T-cell (primary cell): ENCODE measurements around the gene PGRMC2. TPM values are rescaled to one million over a fixed set of nuclear protein-coding genes. Genes with fewer than 3 reads are reported as not detected.

Source experiments
- ATAC-seq, 4 experiments: fragments of 200-7000 bp in 3 of 4; fragments of 150-1000 bp in 1 of 4; cut with Tn5 transposase; replicated peaks in 1 of 4; 1 replicate in 3 of 4; 2 replicates in 1 of 4; pipeline ENCODE4 v1.10.0; 2021; ENCODE audit warnings: moderate library complexity in 3 of 4, mild to moderate bottlenecking in 2 of 4, moderate number of reproducible peaks in 1 of 4
- CTCF ChIA-PET, 2 donors: fragments of 300-600 bp; sonication (Branson Sonifier 250); formaldehyde crosslinking; loops; one replicate each; lab custom pipeline; 2022; ENCODE audit warnings: antibody characterized with exemption in 2 of 2; lab: Charles Lee
- POLR2A ChIA-PET, 2 donors: fragments of 300-600 bp; sonication (Branson Sonifier 250); formaldehyde crosslinking; loops; one replicate each; lab custom pipeline; 2022; ENCODE audit warnings: antibody characterized with exemption in 2 of 2; lab: Charles Lee
- DNase-seq, 35 experiments: peaks; one replicate each; pipeline versions ENCODE4 v3.0.0 to v3.0.0-alpha.2; 2013 to 2023
- H3K27ac ChIP-seq: one replicate; pipeline ENCODE4 v1.5.1; 2013; ENCODE audit warnings: low read length
- H3K27me3 ChIP-seq, 2 experiments: replicated peaks in 1 of 2; 1 replicate in 1 of 2; 2 replicates in 1 of 2; pipeline versions ENCODE4 v1.6.1 to v1.7.0; 2013; ENCODE audit warnings: low read length in 1 of 2, mixed read lengths in 1 of 2; ENCODE audit not compliant: control insufficient read depth in 2 of 2, insufficient read depth in 2 of 2; ENCODE audit errors: extremely low read depth in 1 of 2
- H3K36me3 ChIP-seq, 2 donors: 1 replicate in 1 of 2; 2 replicates in 1 of 2; pipeline versions ENCODE4 v1.6.1 to v1.7.0; 2013; ENCODE audit warnings: low read length in 1 of 2; ENCODE audit not compliant: control insufficient read depth in 2 of 2, insufficient read depth in 1 of 2; ENCODE audit errors: extremely low read depth in 1 of 2
- H3K4me1 ChIP-seq, 2 experiments: 1 replicate in 1 of 2; 2 replicates in 1 of 2; pipeline versions ENCODE4 v1.6.1 to v1.7.0; 2013; ENCODE audit warnings: low read length in 2 of 2, mixed read lengths in 1 of 2; ENCODE audit not compliant: insufficient read depth in 2 of 2, control insufficient read depth in 1 of 2; ENCODE audit errors: extremely low read depth in 1 of 2
- H3K4me3 ChIP-seq, 2 donors: 1 replicate in 1 of 2; 2 replicates in 1 of 2; pipeline versions ENCODE4 v1.5.1 to v1.7.0; 2013; ENCODE audit warnings: mild to moderate bottlenecking in 2 of 2, low read length in 1 of 2, moderate library complexity in 1 of 2; ENCODE audit not compliant: control insufficient read depth in 1 of 2; ENCODE audit errors: extremely low read depth in 1 of 2
- H3K9me3 ChIP-seq: 2 replicates; pipeline ENCODE4 v1.7.0; 2013
- H3K27ac Mint-ChIP-seq, 2 donors: one replicate each; pipeline ENCODE4 v1.8.0; 2020 to 2021; ENCODE audit warnings: mild to moderate bottlenecking in 2 of 2, mixed read lengths in 2 of 2
- H3K27me3 Mint-ChIP-seq, 2 donors: one replicate each; pipeline ENCODE4 v1.8.0; 2021 to 2022; ENCODE audit warnings: mixed read lengths in 2 of 2
- H3K36me3 Mint-ChIP-seq: one replicate; pipeline ENCODE4 v1.8.0; 2021; ENCODE audit warnings: mixed read lengths
- H3K4me1 Mint-ChIP-seq, 3 donors: one replicate each; pipeline ENCODE4 v1.8.0; 2020 to 2022; ENCODE audit warnings: mixed read lengths in 3 of 3, mild to moderate bottlenecking in 1 of 3
- H3K4me3 Mint-ChIP-seq, 3 donors: one replicate each; pipeline ENCODE4 v1.8.0; 2020 to 2022; ENCODE audit warnings: mild to moderate bottlenecking in 3 of 3, mixed read lengths in 3 of 3, moderate library complexity in 3 of 3
- H3K9me3 Mint-ChIP-seq, 3 donors: one replicate each; pipeline ENCODE4 v1.8.0; 2020 to 2022; ENCODE audit warnings: mixed read lengths in 3 of 3
- WGBS: methylation state at CpG from one replicate; pipeline ENCODE4 v1.1.5; 2013; ENCODE audit warnings: missing lambda C conversion rate; ENCODE audit not compliant: insufficient coverage; 5-methylcytosine and 5-hydroxymethylcytosine counted together
- total RNA-seq, 35 experiments: library from RNA in 6 of 35; stranded (reverse) in 6 of 35; fragments of 120-200 nt in 1 of 35; gene quantifications; one replicate each; pipeline versions ENCODE4 v1.2.1 to v1.2.4 and lab custom pipeline; 2013 to 2026

PGRMC2 gene
- total RNA-seq (10 to 100 TPM; 29.5 to 64.2 (median 35.4) TPM), total RNA-seq (lab: John Stamatoyannopoulos, UW) (15.6 to 88.9 (median 25.5) reads per million in 29 experiments)
- 27.0 TPM for total RNA-seq (2013)

- under 1% methylated on average over 48 of the region's 67 CpGs for WGBS
- Mint-ChIP-seq H3K9me3 (no peaks in the 10 kb centered on the region), H3K4me3 (peak within 1 kb of the TSS; percentile 81 to 86 (median 86)), H3K4me1 (peaks cover 43 to 52% (median 45%) of the 10 kb centered on the region in 3 donors), H3K36me3 (peaks cover 10% of the 10 kb centered on the region), H3K27ac (peak within 1 kb of the TSS; percentile 86 to 94), H3K27me3 (no peaks in the 10 kb centered on the region)
- ATAC-seq (no peak), DNase-seq (peak in 4 of 35 experiments; percentile 3 to 5 (median 4))
- Histone ChIP-seq H3K4me1 (peaks cover 22 to 25% of the 10 kb centered on the region in 2 experiments), H3K36me3 (peaks cover 0 to 4% of the 10 kb centered on the region in 2 donors), H3K4me3 (peak within 1 kb of the TSS; percentile 80 to 88), H3K27ac (peak within 1 kb of the TSS; percentile 98), H3K9me3 (no peaks in the 10 kb centered on the region), H3K27me3 (peaks cover 0 to 2% of the 10 kb centered on the region in 2 experiments)
- POLR2A ChIA-PET, result interaction anchor here (0.9 to 1.0 kb wide), 3 partner anchors 525 to 807 kb away, joined by 3 to 4 read pairs (median 3); no protein-coding TSS in a partner anchor
- CTCF ChIA-PET, result interaction anchor here (0.9 to 1.0 kb wide), 2 partner anchors 167 to 534 kb away, joined by 3 to 5 read pairs; no protein-coding TSS in a partner anchor
Measured at GRCh38 chr4:128287141-128287870, at the start of gene PGRMC2. PGRMC2 (minus strand) TSS chr4:128287813; CDS start chr4:128287790, 23 bp downstream.

DNA sequence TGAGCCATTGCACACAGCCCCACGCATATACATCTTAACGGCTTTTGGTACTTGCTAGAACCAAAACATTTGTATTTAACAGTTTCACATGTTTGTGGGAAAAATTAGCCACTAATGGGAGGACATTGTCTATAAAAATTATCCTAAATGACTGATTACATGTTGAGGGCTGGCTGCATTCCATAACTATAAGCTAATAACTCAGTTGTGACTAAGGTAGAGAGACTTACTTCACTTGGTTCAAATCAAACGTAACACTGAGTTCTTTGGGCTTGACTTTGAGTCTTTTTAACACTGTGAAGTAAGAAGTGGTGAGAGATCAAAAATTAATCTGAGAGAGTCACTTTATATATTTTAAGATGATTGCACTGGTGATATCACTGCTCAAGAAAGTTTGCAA lies 47.9 kb upstream of the PGRMC2 start:
- Mint-ChIP-seq H3K27ac (no peak overlapping the region), H3K4me1 (no peaks in the 10 kb centered on the region), H3K36me3 (peaks cover 5% of the 10 kb centered on the region), H3K27me3 (no peaks in the 10 kb centered on the region), H3K9me3 (peaks cover 0 to 3% (median 0%) of the 10 kb centered on the region in 3 donors), H3K4me3 (no peak overlapping the region)
- H3K27me3 ChIP-seq, result no peaks in the 10 kb centered on the region
- H3K4me1 ChIP-seq, result no peaks in the 10 kb centered on the region
- no peak overlapping the region for H3K27ac ChIP-seq
- no peak overlapping the region for H3K4me3 ChIP-seq
- no CpG with 5 or more reads among the region's 3 CpGs for WGBS
- H3K36me3 ChIP-seq, result no peaks in the 10 kb centered on the region
- no peak for ATAC-seq
- ChIA-PET POLR2A (interaction anchor here in 1 of 2 donors (0.6 kb wide), 1 partner anchor 283 kb away, joined by 6 read pairs; no protein-coding TSS in a partner anchor), CTCF (no interaction called here)
- no peaks in the 10 kb centered on the region for H3K9me3 ChIP-seq
- DNase-seq, result no peak

GRCh38 chr4:128334256-128334655 lies 46.6 kb upstream of the PGRMC2 start:
- no peak overlapping the region for H3K27ac ChIP-seq
- H3K4me3 ChIP-seq, result no peak overlapping the region
- H3K36me3 ChIP-seq, result no peaks in the 10 kb centered on the region
- no CpG with 5 or more reads among the region's 2 CpGs for WGBS
- H3K9me3 Mint-ChIP-seq, result peaks cover 0 to 3% (median 0%) of the 10 kb centered on the region in 3 donors
- no peaks in the 10 kb centered on the region for H3K9me3 ChIP-seq
- CTCF ChIA-PET, result no interaction called here
- H3K27me3 Mint-ChIP-seq, result no peaks in the 10 kb centered on the region
- ATAC-seq (no peak), DNase-seq (no peak)
- no peak overlapping the region for H3K27ac Mint-ChIP-seq
- H3K4me1 Mint-ChIP-seq, result no peaks in the 10 kb centered on the region
- H3K27me3 ChIP-seq, result no peaks in the 10 kb centered on the region
- H3K4me3 Mint-ChIP-seq, result no peak overlapping the region
- H3K36me3 Mint-ChIP-seq, result peaks cover 5% of the 10 kb centered on the region
- no peaks in the 10 kb centered on the region for H3K4me1 ChIP-seq
- POLR2A ChIA-PET, result no interaction called here

GRCh38 chr4:128333309-128334018 lies 45.9 kb upstream of the PGRMC2 start:
- H3K36me3 ChIP-seq, result no peaks in the 10 kb centered on the region
- Mint-ChIP-seq H3K27ac (no peak overlapping the region), H3K4me1 (no peaks in the 10 kb centered on the region), H3K27me3 (no peaks in the 10 kb centered on the region), H3K36me3 (peaks cover 5% of the 10 kb centered on the region), H3K4me3 (no peak overlapping the region), H3K9me3 (peaks cover 0 to 3% (median 0%) of the 10 kb centered on the region in 3 donors)
- H3K4me1 ChIP-seq, result no peaks in the 10 kb centered on the region
- H3K27me3 ChIP-seq, result no peaks in the 10 kb centered on the region
- ATAC-seq (no peak), DNase-seq (no peak)
- H3K27ac ChIP-seq, result no peak overlapping the region
- 75% methylated on average over 2 of the region's 6 CpGs for WGBS
- ChIA-PET POLR2A (no interaction called here), CTCF (no interaction called here)
- H3K4me3 ChIP-seq, result no peak overlapping the region
- H3K9me3 ChIP-seq, result no peaks in the 10 kb centered on the region

DNA sequence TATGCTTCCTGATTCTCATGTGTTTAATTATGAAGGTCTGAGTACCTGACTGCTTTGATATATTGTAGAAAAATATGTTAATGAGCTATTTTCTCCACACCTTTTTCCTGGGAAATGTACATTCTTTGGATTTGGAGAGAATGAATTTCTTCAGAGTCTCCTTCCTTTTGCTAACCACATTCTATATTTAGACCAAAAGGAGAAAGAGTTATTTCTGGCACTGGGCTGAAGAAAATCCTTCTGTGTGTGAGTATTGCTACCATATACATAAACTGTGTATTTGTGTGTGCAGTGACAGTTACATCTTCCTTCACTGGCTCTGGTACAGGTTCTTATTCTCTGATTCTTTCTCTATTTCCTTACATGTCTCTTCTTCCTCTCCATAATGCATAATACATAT lies 44.5 kb upstream of the PGRMC2 start:
- Histone ChIP-seq H3K27ac (no peak overlapping the region), H3K27me3 (no peaks in the 10 kb centered on the region), H3K4me1 (no peaks in the 10 kb centered on the region), H3K4me3 (no peak overlapping the region), H3K9me3 (no peaks in the 10 kb centered on the region), H3K36me3 (no peaks in the 10 kb centered on the region)
- no peak for ATAC-seq
- Mint-ChIP-seq H3K9me3 (peaks cover 0 to 3% (median 0%) of the 10 kb centered on the region in 3 donors), H3K4me1 (no peaks in the 10 kb centered on the region), H3K36me3 (peaks cover 5% of the 10 kb centered on the region), H3K27me3 (no peaks in the 10 kb centered on the region), H3K27ac (no peak overlapping the region), H3K4me3 (no peak overlapping the region)
- ChIA-PET POLR2A (no interaction called here), CTCF (no interaction called here)
- no peak for DNase-seq

DNA sequence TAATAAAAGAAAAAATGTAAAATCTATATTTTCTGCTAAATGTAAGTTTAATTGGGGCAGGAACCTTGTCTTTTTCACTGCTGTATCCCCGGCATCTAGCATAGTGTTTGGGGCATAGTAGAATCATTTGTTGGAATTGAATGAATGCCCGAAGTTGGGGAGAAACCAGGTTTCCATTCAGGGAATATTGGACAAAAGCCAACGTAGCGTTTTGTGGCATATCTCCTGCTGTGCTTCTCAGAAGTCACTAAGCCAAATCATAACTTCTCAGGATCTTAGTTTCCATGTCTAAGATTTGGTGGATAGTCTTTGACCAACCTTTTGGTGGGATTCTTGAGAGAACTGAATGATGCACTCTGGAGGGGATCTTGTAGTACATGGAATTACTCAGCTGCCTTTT lies 42.0 kb upstream of the PGRMC2 start:
- Histone ChIP-seq H3K36me3 (no peaks in the 10 kb centered on the region), H3K27ac (no peak overlapping the region), H3K9me3 (no peaks in the 10 kb centered on the region), H3K27me3 (no peaks in the 10 kb centered on the region), H3K4me1 (no peaks in the 10 kb centered on the region), H3K4me3 (no peak overlapping the region)
- no peaks in the 10 kb centered on the region for H3K27me3 Mint-ChIP-seq
- H3K4me3 Mint-ChIP-seq, result no peak overlapping the region
- DNase-seq, result no peak
- peaks cover 0 to 3% (median 0%) of the 10 kb centered on the region in 3 donors for H3K9me3 Mint-ChIP-seq
- H3K27ac Mint-ChIP-seq, result no peak overlapping the region
- H3K36me3 Mint-ChIP-seq, result peaks cover 8% of the 10 kb centered on the region
- no peaks in the 10 kb centered on the region for H3K4me1 Mint-ChIP-seq
- CTCF ChIA-PET, result no interaction called here
- WGBS, result no CpG with 5 or more reads among the region's 4 CpGs
- POLR2A ChIA-PET, result interaction anchor here in 1 of 2 donors (0.6 kb wide), 1 partner anchor 812 kb away, joined by 3 read pairs; no protein-coding TSS in a partner anchor
- ATAC-seq, result no peak
